GM12801 (cell line): Measurements from ENCODE around the gene POP5.

ENCODE experiments used
- TF ChIP-seq, protein P1 (sequence below): IDR thresholded peaks from one replicate; pipeline ENCODE4 v1.5.1; 2011; ENCODE audit warnings: control low read depth; ENCODE audit not compliant: insufficient read length; ENCODE audit errors: extremely low read depth

POP5 gene

GRCh38 chr12:120584343-120585149, 3.3 kb upstream of the POP5 start:
- TF ChIP-seq, protein P1, sequence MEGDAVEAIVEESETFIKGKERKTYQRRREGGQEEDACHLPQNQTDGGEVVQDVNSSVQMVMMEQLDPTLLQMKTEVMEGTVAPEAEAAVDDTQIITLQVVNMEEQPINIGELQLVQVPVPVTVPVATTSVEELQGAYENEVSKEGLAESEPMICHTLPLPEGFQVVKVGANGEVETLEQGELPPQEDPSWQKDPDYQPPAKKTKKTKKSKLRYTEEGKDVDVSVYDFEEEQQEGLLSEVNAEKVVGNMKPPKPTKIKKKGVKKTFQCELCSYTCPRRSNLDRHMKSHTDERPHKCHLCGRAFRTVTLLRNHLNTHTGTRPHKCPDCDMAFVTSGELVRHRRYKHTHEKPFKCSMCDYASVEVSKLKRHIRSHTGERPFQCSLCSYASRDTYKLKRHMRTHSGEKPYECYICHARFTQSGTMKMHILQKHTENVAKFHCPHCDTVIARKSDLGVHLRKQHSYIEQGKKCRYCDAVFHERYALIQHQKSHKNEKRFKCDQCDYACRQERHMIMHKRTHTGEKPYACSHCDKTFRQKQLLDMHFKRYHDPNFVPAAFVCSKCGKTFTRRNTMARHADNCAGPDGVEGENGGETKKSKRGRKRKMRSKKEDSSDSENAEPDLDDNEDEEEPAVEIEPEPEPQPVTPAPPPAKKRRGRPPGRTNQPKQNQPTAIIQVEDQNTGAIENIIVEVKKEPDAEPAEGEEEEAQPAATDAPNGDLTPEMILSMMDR, result no peak

DNA sequence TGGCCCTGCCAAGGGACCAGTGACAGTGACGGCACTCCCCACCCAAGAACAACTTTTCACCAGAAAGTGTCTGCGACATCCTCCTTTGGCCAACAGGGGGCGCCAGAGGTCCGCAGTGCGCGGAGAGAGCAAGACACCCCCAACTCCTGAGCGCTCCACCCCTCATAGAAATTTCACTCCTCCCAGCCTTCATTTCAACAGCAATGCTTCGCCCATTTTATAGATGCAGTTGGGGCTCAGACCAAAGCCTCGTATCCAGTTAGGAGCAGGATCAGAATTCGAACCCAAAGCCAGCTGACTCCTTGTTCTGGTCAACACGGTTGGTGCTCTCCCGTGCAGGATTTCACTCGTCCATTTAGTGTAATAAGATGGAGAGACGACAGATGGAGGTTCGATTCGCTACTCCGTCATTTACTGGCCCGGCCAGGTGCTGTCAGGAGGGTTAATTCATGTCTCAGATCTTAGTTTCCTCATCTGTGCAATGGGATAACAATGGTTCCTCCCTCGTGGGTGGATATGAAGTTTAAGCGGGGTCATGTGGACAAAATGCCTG, 2.4 kb upstream of the POP5 start:
- TF ChIP-seq, protein P1, result no peak

GRCh38 chr12:120581998-120582397, 796 bp upstream of the POP5 start:
- TF ChIP-seq, protein P1, result no peak

GRCh38 chr12:120579179-120579578, 2.0 kb downstream of the POP5 start:
- TF ChIP-seq, protein P1, result no peak

DNA sequence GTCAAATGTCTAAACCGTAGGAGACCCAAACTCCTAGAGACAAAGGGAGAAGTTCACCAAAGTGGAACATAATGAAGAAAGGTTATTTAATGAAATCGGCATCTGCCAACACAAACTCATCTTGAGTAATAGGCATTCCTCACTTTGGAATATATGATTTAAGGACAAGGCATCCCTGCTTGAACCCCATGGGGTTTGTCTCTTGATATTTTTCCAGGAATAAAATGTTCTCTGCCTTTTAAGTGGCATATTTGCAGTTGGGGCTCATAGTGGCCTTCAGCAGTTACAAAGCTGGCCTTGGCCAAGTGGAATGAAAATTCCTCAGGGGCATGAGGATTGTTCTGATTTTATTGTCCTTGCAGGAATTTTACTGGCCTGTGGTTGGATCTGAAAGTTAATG, 7.1 kb downstream of the POP5 start:
- TF ChIP-seq, protein P1, result no peak

DNA sequence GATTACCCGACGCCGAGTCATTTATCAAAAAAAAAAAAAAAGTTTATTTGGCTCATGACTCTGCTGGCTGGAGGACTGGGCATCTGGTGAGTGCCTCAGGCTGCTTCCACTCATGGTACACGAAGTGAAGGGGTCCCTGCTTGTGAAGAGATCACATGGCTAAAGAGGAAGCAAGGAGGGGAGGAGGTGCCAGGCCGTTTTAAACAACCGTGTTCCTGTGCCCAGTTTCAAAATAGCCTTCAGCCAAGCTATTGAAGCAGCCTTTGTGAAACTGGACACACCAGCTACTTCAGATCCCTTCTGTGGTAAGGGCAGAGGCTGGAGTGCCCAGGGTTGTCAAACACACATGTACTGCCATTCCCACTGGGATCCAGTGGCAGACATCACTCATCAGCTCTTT, 7.6 kb downstream of the POP5 start:
- TF ChIP-seq, protein P1, result no peak

DNA sequence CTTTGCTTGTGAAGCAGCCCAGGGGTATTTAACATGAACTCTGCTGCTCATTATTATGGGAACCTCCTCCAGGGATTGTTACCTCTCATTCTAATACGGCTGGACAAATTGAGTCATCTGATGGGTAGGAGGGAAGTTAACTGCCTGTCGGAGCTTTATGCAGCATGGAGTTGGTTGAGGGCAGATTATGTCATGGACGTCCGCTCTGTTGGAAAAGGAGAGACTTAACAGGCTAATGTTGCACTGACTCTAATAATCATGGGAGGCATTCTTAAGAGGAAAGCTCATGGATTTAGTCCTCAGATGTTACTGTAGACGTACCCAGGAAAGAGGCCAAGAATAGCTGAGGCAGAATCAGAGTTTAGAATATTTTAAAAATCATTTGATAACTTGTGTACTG, 9.9 kb downstream of the POP5 start:
- TF ChIP-seq, protein P1, result no peak
